Fibroblast of skin of abdomen (primary cell): Measurements from ENCODE around the gene PPM1G. TPM values are rescaled to one million over a fixed set of nuclear protein-coding genes. Genes with fewer than 3 reads are reported as not detected.
"Not testable (repeated sequence)": the region's sequence is repeated elsewhere in the genome, so short reads cannot be mapped to it uniquely, and the experiment has no call there.

ENCODE experiments used
- DNase-seq: peaks from one replicate; pipeline ENCODE4 v3.0.0-alpha.2; 2013
- polyA plus RNA-seq, 2 experiments: library from polyadenylated mRNA; unstranded; fragments of 120-200 nt; gene quantifications; one replicate each; pipeline ENCODE4 v1.2.1, GENCODE V29; 2013; ENCODE audit not compliant: insufficient read length in 2 of 2

Gene PPM1G, protein sequence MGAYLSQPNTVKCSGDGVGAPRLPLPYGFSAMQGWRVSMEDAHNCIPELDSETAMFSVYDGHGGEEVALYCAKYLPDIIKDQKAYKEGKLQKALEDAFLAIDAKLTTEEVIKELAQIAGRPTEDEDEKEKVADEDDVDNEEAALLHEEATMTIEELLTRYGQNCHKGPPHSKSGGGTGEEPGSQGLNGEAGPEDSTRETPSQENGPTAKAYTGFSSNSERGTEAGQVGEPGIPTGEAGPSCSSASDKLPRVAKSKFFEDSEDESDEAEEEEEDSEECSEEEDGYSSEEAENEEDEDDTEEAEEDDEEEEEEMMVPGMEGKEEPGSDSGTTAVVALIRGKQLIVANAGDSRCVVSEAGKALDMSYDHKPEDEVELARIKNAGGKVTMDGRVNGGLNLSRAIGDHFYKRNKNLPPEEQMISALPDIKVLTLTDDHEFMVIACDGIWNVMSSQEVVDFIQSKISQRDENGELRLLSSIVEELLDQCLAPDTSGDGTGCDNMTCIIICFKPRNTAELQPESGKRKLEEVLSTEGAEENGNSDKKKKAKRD
- 77.8 TPM for polyA plus RNA-seq (2013, experiment 1 of 2; ENCODE audit: insufficient read length)
- 74.9 TPM for polyA plus RNA-seq (2013, experiment 2 of 2; ENCODE audit: insufficient read length)

DNA sequence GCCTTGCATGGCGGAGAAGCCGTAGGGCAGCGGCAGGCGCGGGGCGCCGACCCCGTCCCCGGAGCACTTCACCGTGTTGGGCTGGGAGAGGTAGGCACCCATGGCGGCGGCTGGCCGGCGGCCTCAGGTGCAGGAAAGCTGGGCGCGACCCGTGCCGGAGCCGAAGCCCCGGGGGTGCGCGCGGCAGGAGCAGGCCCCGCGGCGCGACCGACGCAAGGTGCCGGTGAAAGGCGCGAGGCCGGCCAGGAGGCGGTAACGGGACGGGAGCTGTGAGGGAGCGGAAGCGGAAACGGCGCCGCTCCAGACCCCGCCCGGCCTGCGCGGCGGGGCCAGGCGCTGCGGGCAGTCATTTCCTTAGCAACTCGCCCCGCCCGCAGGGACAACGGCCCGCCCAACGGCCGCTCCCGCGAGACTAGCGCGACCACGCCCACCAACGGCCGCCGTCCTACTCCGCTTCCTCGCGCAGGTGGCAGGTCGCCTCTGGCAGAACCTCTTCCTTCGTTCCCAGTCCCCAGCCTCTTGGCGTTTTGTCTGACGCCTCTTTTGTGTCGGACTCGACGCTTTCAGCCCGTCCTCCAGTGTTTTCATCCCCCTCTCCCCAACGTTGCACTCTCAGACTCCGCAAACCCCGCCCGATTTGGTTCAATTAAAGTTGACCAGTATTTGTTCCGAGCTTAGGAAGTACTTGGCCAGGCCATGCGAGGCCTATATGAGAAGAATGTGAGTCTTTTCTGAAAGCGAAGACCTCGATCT lies at the start of gene PPM1G:
PPM1G (minus strand) TSS at position 271 of the 753 bp plus-strand sequence; CDS start at position 102, 169 bp downstream.
- peak; percentile 91 for DNase-seq

DNA sequence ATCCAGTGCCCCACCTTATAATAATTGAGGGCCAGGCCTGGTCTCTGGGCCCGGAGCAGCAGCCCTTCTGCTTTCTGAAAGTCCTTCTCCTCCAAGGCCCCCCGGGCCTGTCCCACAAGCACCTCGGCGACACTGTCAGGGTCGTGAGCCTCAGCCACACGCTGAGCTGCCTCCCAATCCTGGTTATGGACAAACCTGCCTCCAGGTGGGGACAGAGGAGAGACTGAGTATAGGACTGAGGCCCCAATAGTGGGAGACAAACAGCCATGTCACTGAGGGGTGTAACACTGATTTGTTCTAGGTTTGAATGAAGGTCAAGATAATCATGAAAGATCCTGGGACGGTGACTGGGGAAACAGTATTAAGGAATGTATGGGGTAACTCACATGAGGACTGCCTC lies 44.6 kb upstream of the PPM1G start:
- DNase-seq = no peak

DNA sequence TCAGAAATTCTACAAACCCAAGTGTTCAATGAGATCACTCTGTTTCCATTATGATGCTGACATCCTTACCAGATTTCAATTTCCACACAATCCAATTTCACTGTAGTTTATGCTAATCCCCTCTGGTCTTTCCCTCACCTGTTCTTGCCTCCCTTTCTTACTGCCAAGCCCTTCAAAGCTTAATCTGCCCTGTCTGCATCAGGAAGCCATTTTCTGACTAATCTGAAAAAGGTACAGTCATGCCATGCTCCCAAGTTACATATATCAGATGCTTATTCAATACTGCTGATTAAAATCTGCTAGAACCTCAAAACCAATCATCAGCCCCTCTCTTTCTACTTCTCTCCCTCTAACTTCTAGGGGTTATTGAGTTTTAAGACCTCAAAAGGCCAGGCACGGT lies 41.7 kb upstream of the PPM1G start:
- DNase-seq = no peak

DNA sequence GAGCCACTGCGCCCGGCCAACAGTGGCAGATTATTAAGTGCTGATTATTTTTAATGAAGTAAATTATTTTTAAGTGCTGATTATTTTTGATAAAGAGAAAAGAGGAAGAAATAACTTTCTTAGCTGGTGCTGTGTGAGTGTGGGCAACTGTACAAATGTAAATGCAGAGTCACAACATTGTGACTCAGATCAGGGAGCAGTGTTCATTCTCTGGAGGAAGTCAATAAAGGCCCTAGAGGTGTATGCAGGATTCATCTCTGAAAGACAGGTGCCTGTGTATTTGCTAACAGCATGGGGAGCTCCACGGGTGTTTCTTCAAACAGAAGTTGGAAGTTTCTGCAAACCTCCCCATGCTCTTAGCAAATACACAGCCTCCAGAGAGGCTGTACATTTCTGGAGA lies 39.0 kb upstream of the PPM1G start:
- DNase-seq = no peak

DNA sequence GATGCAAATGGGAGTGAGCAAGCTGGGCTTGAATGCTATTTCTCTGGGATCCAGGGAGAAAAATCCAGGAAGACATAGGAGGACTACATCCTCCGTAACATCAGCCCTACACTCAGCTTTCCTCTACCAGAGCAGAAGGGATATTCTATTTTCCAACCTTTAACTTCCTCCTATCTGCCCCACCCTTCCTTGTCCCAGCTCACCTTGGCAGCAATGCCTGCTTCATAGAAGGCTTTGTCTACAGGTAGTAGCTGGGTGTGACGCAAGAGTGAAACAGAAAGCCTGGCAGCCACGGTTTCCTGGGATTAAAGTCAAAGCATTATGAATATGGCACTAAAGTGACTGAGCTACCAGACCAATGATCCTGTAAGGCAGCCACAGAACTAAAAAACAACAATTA lies 36.7 kb upstream of the PPM1G start:
- DNase-seq = no peak

DNA sequence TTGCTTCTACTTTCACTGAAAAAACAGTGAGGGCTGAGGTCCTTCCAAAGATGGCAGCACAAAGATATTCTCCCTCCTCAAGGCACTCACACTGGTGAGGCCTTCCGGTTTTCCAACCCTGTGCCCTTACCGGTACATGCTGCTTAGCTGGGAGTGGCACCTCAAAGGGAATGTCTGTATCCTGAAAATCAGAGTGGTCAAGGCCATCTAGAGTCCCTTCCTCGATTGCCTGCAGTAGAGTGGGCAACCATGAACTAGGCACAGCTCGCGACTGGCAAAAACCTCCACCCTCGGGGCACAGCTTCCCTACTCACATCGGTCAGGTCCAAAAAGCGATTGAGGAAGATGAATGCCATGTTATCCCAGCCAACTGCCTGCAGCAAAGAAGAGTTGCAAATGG lies 36.2 kb upstream of the PPM1G start:
- DNase-seq = no peak

DNA sequence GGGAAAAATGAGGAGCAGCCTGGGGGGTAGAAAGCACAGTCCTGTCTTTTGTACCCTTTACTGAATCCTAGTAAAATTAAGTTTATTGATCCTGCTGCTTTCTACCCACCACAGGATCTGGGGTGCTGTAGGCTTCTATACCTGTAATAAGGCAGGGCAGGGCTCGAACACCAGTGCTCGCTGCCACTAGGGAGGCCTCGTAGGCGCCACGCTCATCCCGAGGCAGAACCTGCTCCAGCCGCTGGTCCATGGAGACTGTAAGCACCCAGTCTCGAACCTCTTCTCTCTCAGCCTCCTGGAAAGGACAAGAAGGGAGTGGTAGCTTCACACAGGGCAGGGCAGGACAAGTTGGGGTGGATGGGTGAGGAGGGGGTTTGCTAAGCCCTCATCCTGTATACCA lies 35.8 kb upstream of the PPM1G start:
- no peak for DNase-seq

DNA sequence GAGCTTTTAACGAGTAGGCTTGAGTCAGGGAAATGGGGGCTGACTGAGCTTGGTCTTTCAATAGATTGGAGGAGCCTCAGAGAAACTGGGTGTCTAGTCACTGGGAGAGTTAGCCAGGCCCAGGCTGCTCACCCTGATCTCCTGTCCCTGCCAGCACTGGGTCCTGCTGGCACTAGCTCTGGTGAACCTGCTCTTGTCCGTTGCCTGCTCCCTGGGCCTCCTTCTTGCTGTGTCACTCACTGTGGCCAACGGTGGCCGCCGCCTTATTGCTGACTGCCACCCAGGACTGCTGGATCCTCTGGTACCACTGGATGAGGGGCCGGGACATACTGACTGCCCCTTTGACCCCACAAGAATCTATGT lies 33.5 kb upstream of the PPM1G start:
- no peak for DNase-seq

DNA sequence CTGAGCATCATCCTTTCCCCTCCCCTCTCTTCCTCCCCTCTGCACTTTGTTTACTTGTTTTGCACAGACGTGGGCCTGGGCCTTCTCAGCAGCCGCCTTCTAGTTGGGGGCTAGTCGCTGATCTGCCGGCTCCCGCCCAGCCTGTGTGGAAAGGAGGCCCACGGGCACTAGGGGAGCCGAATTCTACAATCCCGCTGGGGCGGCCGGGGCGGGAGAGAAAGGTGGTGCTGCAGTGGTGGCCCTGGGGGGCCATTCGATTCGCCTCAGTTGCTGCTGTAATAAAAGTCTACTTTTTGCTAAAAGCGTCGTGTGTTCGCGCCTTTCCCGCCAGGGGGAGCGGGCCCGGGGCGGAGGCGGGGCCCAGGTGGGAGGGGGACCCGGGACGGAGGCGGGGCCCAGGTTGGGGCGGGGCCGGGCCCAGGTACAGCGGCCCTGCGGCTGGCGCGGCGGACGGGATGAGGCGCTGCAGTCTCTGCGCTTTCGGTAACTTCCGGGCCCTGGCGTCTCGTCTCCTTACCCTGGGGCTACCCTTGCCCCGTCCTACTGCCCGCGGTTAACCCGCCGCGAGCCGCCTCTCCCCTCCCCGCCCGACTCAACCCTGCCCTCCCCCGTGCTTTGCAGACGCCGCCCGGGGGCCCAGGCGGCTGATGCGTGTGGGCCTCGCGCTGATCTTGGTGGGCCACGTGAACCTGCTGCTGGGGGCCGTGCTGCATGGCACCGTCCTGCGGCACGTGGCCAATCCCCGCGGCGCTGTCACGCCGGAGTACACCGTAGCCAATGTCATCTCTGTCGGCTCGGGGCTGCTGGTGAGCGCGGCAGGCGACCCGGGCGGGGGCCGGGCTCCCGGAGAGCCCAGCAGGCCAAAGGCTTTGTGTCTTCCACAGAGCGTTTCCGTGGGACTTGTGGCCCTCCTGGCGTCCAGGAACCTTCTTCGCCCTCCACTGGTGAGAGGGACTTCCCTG lies 32.8 kb upstream of the PPM1G start, which contains the start of gene KRTCAP3:
KRTCAP3 (plus strand) TSS at position 424 of the 962 bp plus-strand sequence; CDS start at position 456, 32 bp downstream.
- no peak for DNase-seq

DNA sequence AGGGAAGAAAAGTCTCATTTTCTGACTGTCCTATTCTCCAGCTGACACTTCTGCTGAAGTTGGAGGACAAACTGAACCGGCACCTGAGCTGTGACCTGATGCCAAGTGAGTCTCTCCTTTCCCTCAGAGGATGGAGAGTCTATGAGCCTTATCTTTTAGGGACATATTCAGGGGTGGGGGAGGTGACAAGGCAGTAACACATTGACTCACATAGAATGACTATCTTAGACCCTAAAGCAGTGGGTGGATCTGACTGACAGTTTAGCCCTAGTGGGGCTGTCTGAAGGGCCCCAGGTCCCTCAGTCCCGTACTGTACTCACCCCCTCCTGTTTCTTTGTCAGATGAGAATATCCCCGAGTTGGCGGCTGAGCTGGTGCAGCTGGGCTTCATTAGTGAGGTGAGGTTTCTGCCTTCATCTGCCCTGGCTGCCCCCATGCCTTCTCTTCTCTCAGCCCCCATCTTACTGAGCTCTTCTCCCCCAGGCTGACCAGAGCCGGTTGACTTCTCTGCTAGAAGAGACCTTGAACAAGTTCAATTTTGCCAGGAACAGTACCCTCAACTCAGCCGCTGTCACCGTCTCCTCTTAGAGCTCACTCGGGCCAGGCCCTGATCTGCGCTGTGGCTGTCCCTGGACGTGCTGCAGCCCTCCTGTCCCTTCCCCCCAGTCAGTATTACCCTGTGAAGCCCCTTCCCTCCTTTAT lies 32.0 kb upstream of the PPM1G start:
- no peak for DNase-seq

DNA sequence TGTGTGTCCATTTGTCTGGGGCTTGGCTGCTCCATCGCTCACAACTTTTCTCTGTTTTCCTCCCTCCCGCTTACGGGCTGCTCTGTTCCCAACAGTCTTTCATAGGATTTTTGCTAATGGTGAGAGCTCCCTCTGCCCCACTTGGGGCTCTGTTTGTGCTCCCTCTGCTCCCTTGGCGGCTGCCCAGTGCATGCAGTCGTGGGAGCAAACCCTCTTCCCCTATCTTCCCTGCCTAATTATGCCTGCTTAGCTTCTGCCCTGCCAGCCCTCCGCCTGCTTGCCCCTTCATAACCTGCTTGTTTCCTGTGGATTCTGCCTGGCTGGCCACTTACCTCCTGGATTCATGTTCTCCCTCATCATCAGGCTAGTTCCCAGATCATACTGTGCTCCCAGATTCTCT lies 26.2 kb upstream of the PPM1G start:
- no peak for DNase-seq

DNA sequence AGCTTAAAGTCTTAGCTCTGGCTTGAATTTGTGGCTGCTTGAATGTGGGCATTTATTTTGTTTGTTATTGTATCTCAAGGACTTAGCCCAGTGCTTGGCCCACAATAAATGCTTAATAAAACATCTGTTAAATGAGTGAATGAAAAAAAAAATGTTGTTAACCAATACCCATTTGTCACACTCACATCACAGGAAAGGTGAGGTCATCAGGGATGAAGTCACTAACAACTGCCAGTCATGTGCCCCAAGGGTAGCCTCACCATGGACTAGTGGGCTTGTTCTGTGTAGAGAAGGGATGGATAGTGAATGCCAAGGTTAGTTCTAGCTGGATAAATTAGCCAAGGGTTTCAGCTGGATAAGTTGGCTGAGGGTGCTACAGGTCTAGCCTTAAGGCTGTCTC lies 22.0 kb upstream of the PPM1G start:
- peak; percentile 23 for DNase-seq

DNA sequence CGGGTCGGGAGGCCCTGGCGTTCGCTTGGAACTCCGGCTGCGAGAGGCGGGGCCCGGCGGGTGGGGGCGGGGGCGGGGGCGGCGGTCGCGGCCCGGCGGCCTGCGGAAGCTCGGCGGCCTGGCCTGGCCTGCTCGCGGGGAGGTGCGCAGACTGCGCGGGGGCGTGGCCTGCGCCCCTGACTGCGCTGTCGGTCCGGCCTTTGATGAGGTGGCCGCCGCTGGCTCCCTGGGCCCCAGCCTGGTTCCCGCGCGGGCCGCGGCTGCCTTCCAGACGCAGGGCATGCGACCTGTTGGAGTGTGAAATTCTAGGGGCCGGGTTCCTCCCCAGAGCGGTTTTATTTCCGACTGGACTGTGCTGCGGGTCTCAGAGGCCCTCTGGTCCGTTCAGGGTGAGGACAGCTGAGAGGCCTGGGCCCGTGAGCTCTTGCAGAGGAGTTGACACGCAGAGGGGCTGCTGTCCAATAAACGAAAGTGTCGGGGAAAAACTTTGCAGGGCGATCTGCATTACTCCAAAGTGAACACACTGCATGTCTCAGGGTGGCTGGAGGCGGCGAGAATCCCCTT lies 19.7 kb upstream of the PPM1G start:
- peak; percentile 83 for DNase-seq

DNA sequence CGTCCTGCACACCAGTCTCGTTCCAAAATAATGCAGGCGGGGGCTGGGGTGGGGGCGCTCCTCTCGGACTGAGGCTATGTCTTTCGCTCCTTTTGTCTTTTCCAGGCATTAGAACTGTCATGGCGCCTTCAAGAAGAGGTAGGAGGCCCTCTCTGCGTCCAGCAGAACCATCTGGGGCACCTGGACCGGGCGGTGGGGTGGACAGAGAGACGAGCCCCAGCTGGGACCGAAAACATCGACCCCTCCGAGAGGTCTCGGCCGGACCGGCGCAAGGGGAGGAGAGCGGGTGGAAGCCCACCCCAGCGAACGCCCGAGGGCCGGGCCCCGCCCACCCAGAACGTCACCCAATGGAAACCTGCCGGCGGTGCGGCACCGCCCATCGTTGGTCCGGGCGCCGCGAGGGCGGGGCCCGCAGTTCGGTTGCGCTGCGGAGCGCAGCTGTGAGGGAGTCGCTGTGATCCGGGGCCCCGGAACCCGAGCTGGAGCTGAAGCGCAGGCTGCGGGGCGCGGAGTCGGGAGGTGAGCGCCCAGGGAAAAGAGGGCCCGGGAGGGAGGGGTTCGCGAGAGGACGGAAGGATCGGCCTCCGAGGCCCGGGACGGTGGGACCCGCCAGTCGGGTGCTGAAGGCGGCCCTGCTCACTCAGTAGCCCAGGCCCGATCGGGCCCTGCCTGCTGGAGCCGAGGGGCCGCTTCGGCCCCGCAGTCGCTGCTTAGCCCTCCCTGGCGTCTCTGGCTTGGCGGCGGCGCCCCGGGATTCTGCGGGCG lies 19.0 kb upstream of the PPM1G start, which contains the start of gene NRBP1:
NRBP1 (plus strand) TSS at position 419 of the 765 bp plus-strand sequence. CDS start 4,643 bp downstream, outside the sequence.
- peak; percentile 85 for DNase-seq

DNA sequence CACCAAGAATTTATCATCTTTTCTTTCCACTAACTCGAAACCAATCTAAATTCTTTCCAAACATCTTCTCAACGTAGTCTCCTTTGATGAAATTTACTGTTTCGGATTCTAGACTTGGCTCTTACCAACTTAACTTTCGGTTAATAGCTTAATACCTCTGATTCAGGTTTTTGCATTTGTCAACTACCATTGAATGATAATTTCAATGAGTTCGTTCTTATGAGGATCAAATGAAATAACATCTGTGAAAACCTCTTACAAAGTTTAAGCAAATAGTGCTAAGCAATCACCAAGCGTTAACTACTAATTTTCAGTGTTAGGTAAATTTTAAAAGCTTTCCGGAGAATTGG lies 18.4 kb upstream of the PPM1G start:
- DNase-seq = no peak

DNA sequence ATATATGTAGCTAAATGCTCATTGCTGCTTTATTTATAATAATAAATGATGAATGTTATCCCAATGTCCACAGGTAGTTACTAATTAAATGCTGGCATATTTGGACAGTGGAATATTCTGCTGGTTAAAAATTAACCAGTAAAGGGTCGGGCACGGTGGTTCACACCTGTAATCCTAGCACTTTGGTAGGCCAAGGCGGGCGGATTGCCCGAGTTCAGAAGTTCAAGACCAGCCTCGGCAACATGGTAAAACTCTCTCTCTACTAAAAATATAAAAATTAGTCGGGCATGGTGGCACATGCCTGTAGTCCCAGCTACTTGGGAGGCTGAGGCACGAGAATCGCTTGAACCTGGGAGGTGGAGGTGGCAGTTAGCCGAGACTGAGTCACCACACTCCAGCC lies 15.6 kb upstream of the PPM1G start:
- not testable (repeated sequence) for DNase-seq

DNA sequence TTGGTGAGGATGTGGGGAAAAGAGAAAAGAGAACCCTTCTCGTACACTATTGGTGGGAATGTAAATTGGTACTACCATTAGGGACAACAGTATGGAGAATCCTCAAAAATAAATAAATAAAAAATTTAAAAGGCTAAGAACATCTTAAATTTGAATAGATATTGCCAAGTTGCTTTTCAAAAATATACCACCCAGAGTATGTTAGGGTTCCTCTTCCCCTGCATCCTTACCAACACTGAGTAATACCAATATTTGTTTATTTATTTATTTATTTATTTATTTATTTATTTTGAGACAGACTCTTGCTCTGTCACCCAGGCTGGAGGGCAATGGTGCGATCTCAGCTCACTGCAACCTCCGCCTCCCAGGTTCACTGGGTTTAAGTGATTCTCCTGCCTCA lies 13.6 kb upstream of the PPM1G start:
- no peak for DNase-seq

DNA sequence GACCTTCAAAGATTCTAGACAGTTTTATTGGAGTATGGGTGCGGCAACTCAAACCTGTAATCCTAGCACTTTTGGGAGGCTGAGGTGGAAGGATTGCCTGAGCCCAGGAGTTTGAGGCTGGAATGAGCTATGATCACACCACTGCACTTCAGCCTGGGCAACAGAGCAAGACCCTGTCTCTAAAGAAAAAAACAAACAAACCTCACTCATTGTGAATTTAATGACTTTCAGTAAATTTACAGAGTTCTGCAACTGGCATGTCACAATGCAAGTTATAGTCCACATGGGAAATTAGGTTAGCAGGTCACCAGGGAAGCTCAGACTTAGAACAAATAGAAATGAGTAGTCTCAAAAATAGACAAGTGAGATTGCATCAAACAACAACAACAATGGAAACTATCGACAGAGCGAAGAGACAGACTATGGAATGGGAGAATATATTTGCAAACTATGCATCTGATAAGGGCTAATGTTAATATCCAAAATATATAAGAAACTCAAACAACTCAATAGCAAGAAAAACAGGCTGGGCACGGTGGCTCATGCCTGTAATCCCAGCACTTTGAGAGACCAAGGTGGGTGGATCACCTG lies 12.4 kb upstream of the PPM1G start:
- DNase-seq = no peak

DNA sequence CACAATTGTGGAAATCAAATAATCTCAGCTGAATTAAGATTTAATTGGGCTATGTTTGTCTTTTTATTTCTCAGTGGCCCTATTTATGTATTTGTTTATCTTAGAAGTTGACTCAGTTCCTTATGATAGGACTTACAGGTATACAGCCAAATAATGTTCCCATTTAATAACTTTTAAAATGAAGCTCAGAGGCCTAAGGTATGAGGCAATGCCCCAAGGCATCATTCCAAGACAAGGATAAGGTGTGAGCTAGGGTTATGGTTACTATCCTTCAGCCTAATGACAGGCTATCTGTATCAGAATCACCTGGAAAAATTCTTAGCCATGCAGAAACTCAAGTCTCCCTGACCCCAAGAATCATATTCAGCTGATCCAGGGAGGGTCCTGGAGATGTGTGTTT lies 11.6 kb upstream of the PPM1G start:
- DNase-seq = no peak

DNA sequence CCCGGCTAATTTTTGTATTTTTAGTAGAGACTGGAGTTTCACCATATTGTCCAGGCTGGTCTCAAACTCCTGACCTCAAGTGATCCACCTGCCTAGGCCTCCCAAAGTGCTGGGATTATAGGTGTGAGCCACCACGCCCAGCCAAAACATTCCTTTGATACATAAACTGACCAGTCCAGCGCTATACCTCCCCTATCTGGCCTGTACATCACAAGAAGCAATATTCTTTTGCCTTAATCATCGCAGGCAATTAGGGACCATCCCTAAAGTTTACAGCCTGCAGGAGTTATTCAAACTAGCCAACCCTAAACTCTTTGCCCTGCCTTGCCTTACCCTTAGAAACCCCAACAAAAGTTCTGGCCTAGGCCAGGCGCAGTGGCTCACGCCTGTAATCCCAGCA lies 6.8 kb upstream of the PPM1G start:
- no peak for DNase-seq
